ENCODE measurements around the gene GEN1. TPM values are rescaled to one million over a fixed set of nuclear protein-coding genes. Genes with fewer than 3 reads are reported as not detected.
A peak's percentile ranks its signal among the peaks of the same experiment; 100 is the strongest.

GEN1 gene
- total and polyA plus RNA-seq, 2 of the 4 experiments (the other 2 are of a cell fraction) = 7.9 to 8.3 TPM

DNA sequence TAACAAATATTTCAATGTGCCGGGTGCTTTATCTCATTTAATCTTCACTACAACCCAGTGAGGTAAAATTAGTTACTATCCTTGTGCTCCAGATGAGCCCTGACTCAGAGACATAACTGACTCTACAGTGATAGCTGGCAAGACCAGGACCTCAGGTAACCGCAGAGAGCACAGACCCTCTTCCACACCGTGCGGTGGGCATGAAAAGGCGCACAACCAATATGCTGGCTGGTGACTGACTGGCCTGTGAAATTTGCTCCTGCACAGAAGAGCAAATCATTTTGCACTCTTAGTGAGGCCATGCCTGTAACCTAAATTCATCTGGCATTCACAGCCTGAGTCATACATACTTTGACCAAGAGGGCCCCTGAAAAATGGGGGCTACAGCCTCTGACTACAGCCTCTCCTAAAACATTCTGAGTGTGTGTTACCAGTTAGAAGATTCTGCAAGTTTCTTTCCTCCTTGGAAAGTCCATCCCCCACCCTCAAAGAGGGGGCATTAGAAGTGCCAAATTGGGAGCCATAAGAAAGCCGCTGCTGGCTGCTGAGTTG is 39.9 kb downstream of the GEN1 start:
- H4K8ac ChIP-seq (ENCODE audit: low read depth in 2 of 2, low read length in 2 of 2) = no peak overlapping the region
- WGBS, 2 experiments (ENCODE audit: extremely low coverage in 2 of 2, insufficient read length in 1 of 2) = 100% methylated on average over 1 of the region's 6 CpGs; no CpG with 5 or more reads in 1 of the 2 experiments
- no peak overlapping the region for H2AK5ac ChIP-seq (ENCODE audit: low read depth, low read length)
- TF ChIP-seq RCOR1 (IDR thresholded peaks at IDR 0.05; ENCODE audit: insufficient replicate concordance, low read length) (no peak), POLR2A (IDR thresholded peaks at IDR 0.05; ENCODE audit: low read depth, low read length) (no peak), NFE2L2 (IDR thresholded peaks at IDR 0.05; ENCODE audit: low read depth, low read length) (no peak), FOS (IDR thresholded peaks at IDR 0.05; ENCODE audit: low read depth, low read length) (no peak), RFX5 (IDR thresholded peaks at IDR 0.05; ENCODE audit: low read depth, low read length) (no peak), CEBPB (IDR thresholded peaks at IDR 0.05; ENCODE audit: low read depth, low read length) (no peak), MAFK (IDR thresholded peaks at IDR 0.05; ENCODE audit: low read depth, low read length) (no peak), BHLHE40 (IDR thresholded peaks at IDR 0.05; ENCODE audit: low read depth, low read length) (no peak), MAZ (IDR thresholded peaks at IDR 0.05; ENCODE audit: borderline replicate concordance, low read depth, low read length) (no peak), MXI1 (IDR thresholded peaks at IDR 0.05; ENCODE audit: borderline replicate concordance, low read depth, low read length) (no peak), SMC3 (IDR thresholded peaks at IDR 0.05; ENCODE audit: low read depth, low read length) (no peak), ELK1 (IDR thresholded peaks at IDR 0.05; ENCODE audit: borderline replicate concordance, low read depth, low read length) (no peak), CHD1 (IDR thresholded peaks at IDR 0.05; ENCODE audit: low read depth, low read length) (no peak), RAD21 (IDR thresholded peaks at IDR 0.05; ENCODE audit: low read length) (no peak), CTCF (conservative IDR thresholded peaks at IDR 0.05; ENCODE audit: low read depth, low read length) (no peak)
- TF ChIP-seq, protein P1, sequence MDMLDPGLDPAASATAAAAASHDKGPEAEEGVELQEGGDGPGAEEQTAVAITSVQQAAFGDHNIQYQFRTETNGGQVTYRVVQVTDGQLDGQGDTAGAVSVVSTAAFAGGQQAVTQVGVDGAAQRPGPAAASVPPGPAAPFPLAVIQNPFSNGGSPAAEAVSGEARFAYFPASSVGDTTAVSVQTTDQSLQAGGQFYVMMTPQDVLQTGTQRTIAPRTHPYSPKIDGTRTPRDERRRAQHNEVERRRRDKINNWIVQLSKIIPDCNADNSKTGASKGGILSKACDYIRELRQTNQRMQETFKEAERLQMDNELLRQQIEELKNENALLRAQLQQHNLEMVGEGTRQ (IDR thresholded peaks at IDR 0.05; ENCODE audit: low read depth, low read length) = no peak
- CTCF ChIA-PET = interaction anchor here (0.9 to 1.6 kb wide), 2 partner anchors 10 to 22 kb away, joined by 3 to 4 read pairs; no protein-coding TSS in a partner anchor
- BruUV-seq (replicated peaks) = no TSS peak
- H2BK120ac ChIP-seq (ENCODE audit: low read depth, low read length) = no peak overlapping the region
- DNase-seq (peak; percentile 44), ATAC-seq (ENCODE audit: low read depth) (peak; percentile 72)
- intact Hi-C loops (cut with micrococcal nuclease) = no loop called here
- H3K56ac ChIP-seq (ENCODE audit: extremely low read depth, insufficient read depth, low read length) = no peak overlapping the region
- no peak overlapping the region for H2BK20ac ChIP-seq (ENCODE audit: low read depth, low read length)
- H2AK9ac ChIP-seq (replicated peaks; ENCODE audit: low read depth, low read length, poor library complexity) = no peak overlapping the region
- no peak overlapping the region for H3K4me3 ChIP-seq (ENCODE audit: insufficient read depth, low read depth, low read length)
- H3K27me3 ChIP-seq (ENCODE audit: control insufficient read depth, insufficient read depth, low read length) = peaks cover 9% of the 10 kb centered on the region
- no peak overlapping the region for H3K27ac ChIP-seq (ENCODE audit: insufficient read depth, low read length)
- H3K23ac ChIP-seq (ENCODE audit: low read depth, low read length) = no peak overlapping the region
- no peak overlapping the region for H2BK15ac ChIP-seq (ENCODE audit: low read depth, low read length)
- dilution Hi-C loops (cut with HindIII; ENCODE audit: low sequenced_read_pairs, unreplicated experiment) = no loop called here
- H3K4ac ChIP-seq (ENCODE audit: low read depth, low read length) = no peak overlapping the region
- H4K20me1 ChIP-seq (ENCODE audit: insufficient read depth, low read length) = no peaks in the 10 kb centered on the region
- no peak overlapping the region for H4K5ac ChIP-seq (ENCODE audit: low read depth, low read length)
- no peak overlapping the region for H3K18ac ChIP-seq (ENCODE audit: low read depth, low read length)
- peaks cover 7% of the 10 kb centered on the region for H3K9me1 ChIP-seq (ENCODE audit: insufficient read depth, low read length)
- no peak overlapping the region; the same call in 1 of the 2 replicates for H3K4me2 ChIP-seq (ENCODE audit: low read depth, low read length)
- no peak overlapping the region for H3K14ac ChIP-seq (replicated peaks; ENCODE audit: low read depth, low read length)
- no peaks in the 10 kb centered on the region for H3K9me3 ChIP-seq (ENCODE audit: control insufficient read depth, insufficient read depth, low read length)
- H3K36me3 ChIP-seq (ENCODE audit: control insufficient read depth, insufficient read depth, low read length) = no peaks in the 10 kb centered on the region
- H3K9ac ChIP-seq (ENCODE audit: low read depth, low read length) = no peak overlapping the region
- no peak overlapping the region for H4K91ac ChIP-seq (ENCODE audit: insufficient read depth, low read depth, low read length)
- no peak overlapping the region for H2BK5ac ChIP-seq (ENCODE audit: low read depth, low read length, poor library complexity, severe bottlenecking)
- in situ Hi-C loops (cut with MboI; ENCODE audit: low sequenced_read_pairs) = no loop called here
- no peak overlapping the region for H2AFZ ChIP-seq (replicated peaks; ENCODE audit: low read length, poor library complexity)
- H3K79me1 ChIP-seq (ENCODE audit: low read depth in 1 of 2, low read length in 2 of 2) = no peaks in the 10 kb centered on the region
- H3K4me1 ChIP-seq (ENCODE audit: control insufficient read depth, insufficient read depth, low read length) = peaks cover 6% of the 10 kb centered on the region
- POLR2A ChIA-PET (ENCODE audit: unreplicated experiment) = no interaction called here
